Thoracic aorta (tissue), 2 donors: Measurements from ENCODE around the gene SAP30. TPM values are rescaled to one million over a fixed set of nuclear protein-coding genes. Genes with fewer than 3 reads are reported as not detected.
A peak's percentile ranks its signal among the peaks of the same experiment; 100 is the strongest.

ENCODE experiments used
- ATAC-seq: fragments of 150-250 bp; one replicate; pipeline ENCODE4 v1.8.0; 2017; ENCODE audit warnings: low read depth; ENCODE audit not compliant: insufficient number of reproducible peaks, low FRiP score
- DNase-seq: peaks from one replicate; pipeline ENCODE4 v3.0.0-alpha.2; 2020; ENCODE audit warnings: low spot score
- H3K27ac ChIP-seq, 2 donors: fragments of 200-600 bp; sonication (generic); 1 replicate in 1 of 2; 2 replicates in 1 of 2; pipeline ENCODE4 v1.5.1; 2016; ENCODE audit warnings: mild to moderate bottlenecking in 2 of 2, moderate library complexity in 2 of 2
- H3K27me3 ChIP-seq: fragments of 200-600 bp; sonication (generic); replicated peaks from 2 replicates; pipeline ENCODE4 v1.6.0; 2016; ENCODE audit warnings: mild to moderate bottlenecking; ENCODE audit not compliant: insufficient read depth
- H3K36me3 ChIP-seq: fragments of 200-600 bp; sonication (generic); one replicate; pipeline ENCODE4 v1.5.1; 2016
- H3K4me1 ChIP-seq, 2 donors: fragments of 200-600 bp; sonication (generic); 1 replicate in 1 of 2; 2 replicates in 1 of 2; pipeline versions ENCODE4 v1.5.1 to v1.6.0; 2016; ENCODE audit warnings: low read depth in 2 of 2, mild to moderate bottlenecking in 1 of 2; ENCODE audit not compliant: control insufficient read depth in 1 of 2
- H3K4me3 ChIP-seq: fragments of 200-600 bp; sonication (generic); 2 replicates; pipeline ENCODE4 v1.5.1; 2016; ENCODE audit warnings: mild to moderate bottlenecking
- H3K9me3 ChIP-seq: fragments of 200-600 bp; sonication (generic); 2 replicates; pipeline ENCODE4 v1.5.1; 2016
- CTCF ChIP-seq: fragments of 200-600 bp; sonication (generic); IDR thresholded peaks from one replicate; pipeline ENCODE4 v1.5.1; 2019; ENCODE audit warnings: antibody characterized with exemption
- total RNA-seq, 2 donors: library from RNA; depleted of rRNA; stranded (reverse); fragments of >200 nt; gene quantifications; one replicate each; pipeline versions ENCODE4 v1.1.0 to v1.2.3, GENCODE V29; 2016

Gene SAP30
- total RNA-seq, 2 donors from 2014 or later: 56.9 to 61.7 TPM

- H3K27me3 ChIP-seq: no peaks in the 10 kb centered on the region
- ATAC-seq: no peak
- H3K36me3 ChIP-seq: peaks cover 7% of the 10 kb centered on the region
- H3K4me3 ChIP-seq: no peak overlapping the region
- no peak for TF ChIP-seq CTCF
- no peak for DNase-seq
- no peaks in the 10 kb centered on the region for H3K9me3 ChIP-seq
- H3K27ac ChIP-seq: no peak overlapping the region
- peaks cover under 1 to 18% of the 10 kb centered on the region in 2 donors for H3K4me1 ChIP-seq
Observed at GRCh38 chr4:173391701-173392100, 20.9 kb downstream of the SAP30 start.

- Histone ChIP-seq H3K27ac (peak overlapping the region; percentile 64 to 80), H3K4me1 (peaks cover 7 to 47% of the 10 kb centered on the region in 2 donors), H3K36me3 (no peaks in the 10 kb centered on the region), H3K27me3 (no peaks in the 10 kb centered on the region), H3K4me3 (peak overlapping the region; percentile 70), H3K9me3 (no peaks in the 10 kb centered on the region)
- TF ChIP-seq CTCF: no peak
- DNase-seq (no peak), ATAC-seq (no peak)
Observed at GRCh38 chr4:173397604-173398003, 26.9 kb downstream of the SAP30 start.

- no peak for TF ChIP-seq CTCF
- no peak for DNase-seq
- ATAC-seq: no peak
- no peaks in the 10 kb centered on the region for H3K9me3 ChIP-seq
- H3K27ac ChIP-seq: peak overlapping the region; percentile 64 to 80
- H3K4me3 ChIP-seq: peak overlapping the region; percentile 70
- no peaks in the 10 kb centered on the region for H3K36me3 ChIP-seq
- H3K27me3 ChIP-seq: no peaks in the 10 kb centered on the region
- H3K4me1 ChIP-seq: peaks cover 7 to 53% of the 10 kb centered on the region in 2 donors
Observed at GRCh38 chr4:173398220-173398619, 27.5 kb downstream of the SAP30 start.

GRCh38 chr4:173398779-173399415 lies 28.1 kb downstream of the SAP30 start, which contains the start of gene SCRG1:
TSS of gene SCRG1 (minus strand) at chr4:173399116. CDS start at chr4:173391414, 7,702 bp downstream.
- Histone ChIP-seq H3K4me1 (peaks cover 7 to 59% of the 10 kb centered on the region in 2 donors), H3K27ac (peak within 1 kb of the TSS; percentile 64 to 80), H3K27me3 (no peaks in the 10 kb centered on the region), H3K9me3 (no peaks in the 10 kb centered on the region), H3K4me3 (peak within 1 kb of the TSS; percentile 70), H3K36me3 (no peaks in the 10 kb centered on the region)
- TF ChIP-seq CTCF: no peak
- no peak for DNase-seq
- peak; percentile 46 for ATAC-seq

GRCh38 chr4:173401063-173401462 lies 30.3 kb downstream of the SAP30 start:
- no peak for ATAC-seq
- H3K4me1 ChIP-seq: peaks cover 7 to 53% of the 10 kb centered on the region in 2 donors
- H3K36me3 ChIP-seq: no peaks in the 10 kb centered on the region
- H3K4me3 ChIP-seq: no peak overlapping the region
- DNase-seq: no peak
- H3K9me3 ChIP-seq: no peaks in the 10 kb centered on the region
- H3K27ac ChIP-seq: no peak overlapping the region
- H3K27me3 ChIP-seq: no peaks in the 10 kb centered on the region
- no peak for TF ChIP-seq CTCF
